Measurements from ENCODE around the gene NOBOX. TPM values are rescaled to one million over a fixed set of nuclear protein-coding genes. Genes with fewer than 3 reads are reported as not detected.

Gene NOBOX
- total and polyA plus RNA-seq, 3 experiments from 2014 or later, result not detected

Other genes starting within 250 kb of the NOBOX start
- gene CTAGE4, start 220.2 kb downstream of the NOBOX start, total RNA-seq, result 1 to 10 TPM; 1.4 to 1.8 TPM
- 0.15 TPM for gene CTAGE4, start 220.2 kb downstream of the NOBOX start, polyA plus RNA-seq
- 1 to 10 TPM; 4.0 to 5.3 TPM for gene ARHGEF35, start 207.9 kb downstream of the NOBOX start, total RNA-seq
- 1.6 TPM for gene ARHGEF35, start 207.9 kb downstream of the NOBOX start, polyA plus RNA-seq
- gene OR2A42, start 164.1 kb downstream of the NOBOX start, total RNA-seq, result not detected
- not detected for gene OR2A42, start 164.1 kb downstream of the NOBOX start, polyA plus RNA-seq
- gene OR2A7, start 138.9 kb downstream of the NOBOX start, total RNA-seq, result 1 to 10 TPM; 1.1 to 1.7 TPM
- 0.45 TPM for gene OR2A7, start 138.9 kb downstream of the NOBOX start, polyA plus RNA-seq
- under 1 TPM; 0.58 to 0.77 TPM for gene CTAGE8, start 134.4 kb downstream of the NOBOX start, total RNA-seq
- 0.60 TPM for gene CTAGE8, start 134.4 kb downstream of the NOBOX start, polyA plus RNA-seq
- not detected for gene OR2A1, start 91.3 kb downstream of the NOBOX start, total RNA-seq
- not detected for gene OR2A1, start 91.3 kb downstream of the NOBOX start, polyA plus RNA-seq
- 10 to 100 TPM; 10.3 to 11.4 TPM for gene ARHGEF5, start 48.3 kb downstream of the NOBOX start, total RNA-seq
- gene ARHGEF5, start 48.3 kb downstream of the NOBOX start, polyA plus RNA-seq, result 3.0 TPM

All from CD8-positive, alpha-beta memory T cell (primary cell).